Measurements from ENCODE around the gene SNX8.

DNA sequence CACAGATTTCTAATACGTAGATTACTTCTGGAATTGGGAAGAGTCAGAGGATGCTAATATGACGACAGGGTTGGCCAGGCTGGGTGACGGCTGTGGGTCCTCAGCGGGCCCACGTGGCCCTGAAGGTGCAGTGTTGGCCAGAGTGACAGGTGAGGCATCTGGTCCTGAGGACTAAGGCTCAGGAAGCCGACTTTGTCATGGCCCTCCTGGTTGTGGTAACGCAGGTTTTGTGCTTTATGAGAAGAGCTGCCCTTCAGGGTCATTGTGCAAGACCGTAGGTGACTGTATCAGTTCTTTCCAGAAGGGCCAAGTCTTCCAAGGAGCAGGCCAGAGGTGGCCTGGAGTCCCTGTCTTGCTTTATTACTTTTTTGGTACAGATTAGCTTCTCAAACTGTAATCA, 42.9 kb upstream of the SNX8 start:
- TF ChIP-seq, protein P1, sequence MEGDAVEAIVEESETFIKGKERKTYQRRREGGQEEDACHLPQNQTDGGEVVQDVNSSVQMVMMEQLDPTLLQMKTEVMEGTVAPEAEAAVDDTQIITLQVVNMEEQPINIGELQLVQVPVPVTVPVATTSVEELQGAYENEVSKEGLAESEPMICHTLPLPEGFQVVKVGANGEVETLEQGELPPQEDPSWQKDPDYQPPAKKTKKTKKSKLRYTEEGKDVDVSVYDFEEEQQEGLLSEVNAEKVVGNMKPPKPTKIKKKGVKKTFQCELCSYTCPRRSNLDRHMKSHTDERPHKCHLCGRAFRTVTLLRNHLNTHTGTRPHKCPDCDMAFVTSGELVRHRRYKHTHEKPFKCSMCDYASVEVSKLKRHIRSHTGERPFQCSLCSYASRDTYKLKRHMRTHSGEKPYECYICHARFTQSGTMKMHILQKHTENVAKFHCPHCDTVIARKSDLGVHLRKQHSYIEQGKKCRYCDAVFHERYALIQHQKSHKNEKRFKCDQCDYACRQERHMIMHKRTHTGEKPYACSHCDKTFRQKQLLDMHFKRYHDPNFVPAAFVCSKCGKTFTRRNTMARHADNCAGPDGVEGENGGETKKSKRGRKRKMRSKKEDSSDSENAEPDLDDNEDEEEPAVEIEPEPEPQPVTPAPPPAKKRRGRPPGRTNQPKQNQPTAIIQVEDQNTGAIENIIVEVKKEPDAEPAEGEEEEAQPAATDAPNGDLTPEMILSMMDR (IDR thresholded peaks at IDR 0.05): no peak
- TF ChIP-seq POLR2A (IDR thresholded peaks at IDR 0.05; ENCODE audit: low read length) (no peak), EP300 (IDR thresholded peaks at IDR 0.05) (no peak), KDM5A (IDR thresholded peaks at IDR 0.05) (no peak), BHLHE40 (IDR thresholded peaks at IDR 0.05; ENCODE audit: low read depth, low read length) (no peak), POLR2AphosphoS2 (conservative IDR thresholded peaks at IDR 0.05; ENCODE audit: low read length) (no peak), ZFP36 (IDR thresholded peaks at IDR 0.05; ENCODE audit: borderline replicate concordance, partially characterized antibody) (no peak), NR3C1 (IDR thresholded peaks at IDR 0.05) (no peak), RARB (CRISPR knock-in tag; IDR thresholded peaks at IDR 0.05) (no peak), CHD2 (IDR thresholded peaks at IDR 0.05; ENCODE audit: low read length, partially characterized antibody) (no peak), SMC3 (IDR thresholded peaks at IDR 0.05) (no peak), RFX5 (IDR thresholded peaks at IDR 0.05) (no peak)
- TF ChIP-seq, protein P2, sequence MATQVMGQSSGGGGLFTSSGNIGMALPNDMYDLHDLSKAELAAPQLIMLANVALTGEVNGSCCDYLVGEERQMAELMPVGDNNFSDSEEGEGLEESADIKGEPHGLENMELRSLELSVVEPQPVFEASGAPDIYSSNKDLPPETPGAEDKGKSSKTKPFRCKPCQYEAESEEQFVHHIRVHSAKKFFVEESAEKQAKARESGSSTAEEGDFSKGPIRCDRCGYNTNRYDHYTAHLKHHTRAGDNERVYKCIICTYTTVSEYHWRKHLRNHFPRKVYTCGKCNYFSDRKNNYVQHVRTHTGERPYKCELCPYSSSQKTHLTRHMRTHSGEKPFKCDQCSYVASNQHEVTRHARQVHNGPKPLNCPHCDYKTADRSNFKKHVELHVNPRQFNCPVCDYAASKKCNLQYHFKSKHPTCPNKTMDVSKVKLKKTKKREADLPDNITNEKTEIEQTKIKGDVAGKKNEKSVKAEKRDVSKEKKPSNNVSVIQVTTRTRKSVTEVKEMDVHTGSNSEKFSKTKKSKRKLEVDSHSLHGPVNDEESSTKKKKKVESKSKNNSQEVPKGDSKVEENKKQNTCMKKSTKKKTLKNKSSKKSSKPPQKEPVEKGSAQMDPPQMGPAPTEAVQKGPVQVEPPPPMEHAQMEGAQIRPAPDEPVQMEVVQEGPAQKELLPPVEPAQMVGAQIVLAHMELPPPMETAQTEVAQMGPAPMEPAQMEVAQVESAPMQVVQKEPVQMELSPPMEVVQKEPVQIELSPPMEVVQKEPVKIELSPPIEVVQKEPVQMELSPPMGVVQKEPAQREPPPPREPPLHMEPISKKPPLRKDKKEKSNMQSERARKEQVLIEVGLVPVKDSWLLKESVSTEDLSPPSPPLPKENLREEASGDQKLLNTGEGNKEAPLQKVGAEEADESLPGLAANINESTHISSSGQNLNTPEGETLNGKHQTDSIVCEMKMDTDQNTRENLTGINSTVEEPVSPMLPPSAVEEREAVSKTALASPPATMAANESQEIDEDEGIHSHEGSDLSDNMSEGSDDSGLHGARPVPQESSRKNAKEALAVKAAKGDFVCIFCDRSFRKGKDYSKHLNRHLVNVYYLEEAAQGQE (IDR thresholded peaks at IDR 0.05): no peak

Measured in A549 (cell line).